HepG2 (cell line): Measurements from ENCODE around the gene TMEM174. TPM values are rescaled to one million over a fixed set of nuclear protein-coding genes. Genes with fewer than 3 reads are reported as not detected.

Experiments used
- CHD4 ChIP-seq: fragments of 200-600 bp; sonication (generic); IDR thresholded peaks from 2 replicates; pipeline ENCODE4 v1.7.0; 2017; ENCODE audit warnings: mild to moderate bottlenecking, low read length, borderline replicate concordance
- MAFG ChIP-seq: sonication (generic); formaldehyde crosslinking; IDR thresholded peaks from 2 replicates; pipeline ENCODE4 v1.5.1; 2020; ENCODE audit warnings: mild to moderate bottlenecking, missing genetic modification reagents
- STAT5B ChIP-seq: sonication (generic); formaldehyde crosslinking; IDR thresholded peaks from 2 replicates; pipeline ENCODE4 v1.4.0; 2020; ENCODE audit warnings: missing genetic modification reagents
- TRIM24 ChIP-seq: sonication (generic); formaldehyde crosslinking; IDR thresholded peaks from 2 replicates; pipeline ENCODE4 v1.8.0; 2022; ENCODE audit warnings: mild to moderate bottlenecking, missing genetic modification reagents
- ZNF430 ChIP-seq: sonication (generic); formaldehyde crosslinking; IDR thresholded peaks from 2 replicates; pipeline ENCODE4 v1.9.0; 2021; ENCODE audit warnings: mild to moderate bottlenecking, missing genetic modification reagents
- ZNF570 ChIP-seq: sonication (generic); formaldehyde crosslinking; IDR thresholded peaks from 2 replicates; pipeline ENCODE4 v1.4.0; 2020; ENCODE audit warnings: mild to moderate bottlenecking, missing genetic modification reagents, borderline replicate concordance
- ZNF589 ChIP-seq: sonication (generic); formaldehyde crosslinking; conservative IDR thresholded peaks from 2 replicates; pipeline ENCODE4 v1.8.0; 2022; ENCODE audit warnings: mild to moderate bottlenecking, moderate library complexity, missing genetic modification reagents
- ZNF615 ChIP-seq: sonication (generic); formaldehyde crosslinking; IDR thresholded peaks from 2 replicates; pipeline ENCODE4 v1.5.0; 2020; ENCODE audit warnings: mild to moderate bottlenecking, missing genetic modification reagents, borderline replicate concordance
- ZNF850 ChIP-seq: sonication (generic); formaldehyde crosslinking; conservative IDR thresholded peaks from 2 replicates; pipeline ENCODE4 v1.9.0; 2021; ENCODE audit warnings: mild to moderate bottlenecking, missing genetic modification reagents
- polyA plus RNA-seq, 8 experiments: library from polyadenylated mRNA; depleted of rRNA in 3 of 8; stranded (reverse) in 7 of 8; unstranded in 1 of 8; fragments of >200 nt; fragmentation: Illumina TruSeq in 4 of 8; extraction: Trizol in 4 of 8; gene quantifications; 2 replicates each; pipeline versions ENCODE4 v1.2.1 to v1.2.3, GENCODE V29; 2011 to 2016; ENCODE audit warnings: low read depth in 4 of 8, missing spikeins in 1 of 8, mixed read lengths in 1 of 8; ENCODE audit not compliant: insufficient read depth in 1 of 8
- total RNA-seq, 5 experiments: library from RNA; depleted of rRNA; stranded (reverse); fragments of >200 nt; fragmentation: Illumina TruSeq; extraction: Trizol; gene quantifications; 2 replicates each; pipeline ENCODE4 v1.2.3, GENCODE V29; 2016; ENCODE audit warnings: low read depth in 1 of 5
- TF ChIP-seq, protein P1 (sequence below): sonication (generic); formaldehyde crosslinking; IDR thresholded peaks from 2 replicates; pipeline ENCODE4 v1.8.1; 2022; ENCODE audit warnings: low read depth, mild to moderate bottlenecking, missing genetic modification reagents
- TF ChIP-seq, protein P2 (sequence below): sonication (generic); formaldehyde crosslinking; IDR thresholded peaks from 2 replicates; pipeline ENCODE4 v1.4.0; 2020; ENCODE audit warnings: missing genetic modification reagents
- TF ChIP-seq, protein P3 (sequence below): sonication (generic); formaldehyde crosslinking; IDR thresholded peaks from 2 replicates; pipeline ENCODE4 v1.4.0; 2020; ENCODE audit warnings: missing genetic modification reagents, mild to moderate bottlenecking, borderline replicate concordance
- TF ChIP-seq, protein P4 (sequence below): sonication (generic); formaldehyde crosslinking; IDR thresholded peaks from 2 replicates; pipeline ENCODE4 v1.5.0; 2020; ENCODE audit warnings: missing genetic modification reagents
- TF ChIP-seq, protein P5 (sequence below): sonication (generic); formaldehyde crosslinking; IDR thresholded peaks from 2 replicates; pipeline ENCODE4 v1.5.0; 2020; ENCODE audit warnings: mild to moderate bottlenecking, missing genetic modification reagents
- TF ChIP-seq, protein P6 (sequence below): sonication (generic); formaldehyde crosslinking; IDR thresholded peaks from 2 replicates; pipeline ENCODE4 v1.8.1; 2023; ENCODE audit warnings: mild to moderate bottlenecking, missing genetic modification reagents, borderline replicate concordance

TMEM174 gene
- total and polyA plus RNA-seq, 2 of the 13 experiments (the other 11 are each of a cell fraction or from before 2014, with no cell fraction given): not detected

DNA sequence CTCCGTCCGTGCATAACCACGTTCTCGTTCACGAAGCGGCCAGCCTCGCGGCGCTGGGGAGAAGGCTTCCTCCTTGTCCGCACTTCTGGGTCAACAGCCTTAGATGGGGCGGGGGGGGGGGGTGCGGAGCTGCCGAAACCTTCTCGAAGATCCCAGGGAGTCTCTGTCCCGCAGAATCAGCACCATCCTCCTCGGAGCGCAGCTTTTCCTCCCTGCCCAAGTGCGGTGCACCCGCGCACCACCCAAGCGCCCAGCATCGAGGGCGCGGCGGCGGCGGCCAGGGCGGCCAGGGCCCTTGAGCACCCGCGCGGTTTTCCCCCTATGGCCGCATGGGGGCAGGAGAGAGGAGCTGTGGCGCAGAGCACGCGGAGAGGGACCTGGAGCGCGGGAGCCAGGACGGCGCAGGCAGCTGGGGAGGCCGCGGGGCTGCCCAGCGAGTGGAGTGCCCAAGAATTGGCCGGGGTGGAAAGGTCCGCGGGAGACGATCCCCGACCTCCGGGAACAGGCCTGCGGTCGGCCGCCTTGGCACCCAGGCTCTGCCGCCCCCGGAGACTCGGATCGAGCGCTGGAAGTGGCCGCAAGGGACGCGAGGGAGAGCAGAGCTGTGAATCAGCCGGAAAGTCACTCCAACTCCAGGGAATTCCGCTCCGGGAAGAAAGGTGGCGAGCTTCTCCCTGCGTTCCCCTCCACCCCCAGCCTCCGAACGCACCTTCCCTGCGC is 43.1 kb downstream of the TMEM174 start (continued):
- TF ChIP-seq, protein P1, sequence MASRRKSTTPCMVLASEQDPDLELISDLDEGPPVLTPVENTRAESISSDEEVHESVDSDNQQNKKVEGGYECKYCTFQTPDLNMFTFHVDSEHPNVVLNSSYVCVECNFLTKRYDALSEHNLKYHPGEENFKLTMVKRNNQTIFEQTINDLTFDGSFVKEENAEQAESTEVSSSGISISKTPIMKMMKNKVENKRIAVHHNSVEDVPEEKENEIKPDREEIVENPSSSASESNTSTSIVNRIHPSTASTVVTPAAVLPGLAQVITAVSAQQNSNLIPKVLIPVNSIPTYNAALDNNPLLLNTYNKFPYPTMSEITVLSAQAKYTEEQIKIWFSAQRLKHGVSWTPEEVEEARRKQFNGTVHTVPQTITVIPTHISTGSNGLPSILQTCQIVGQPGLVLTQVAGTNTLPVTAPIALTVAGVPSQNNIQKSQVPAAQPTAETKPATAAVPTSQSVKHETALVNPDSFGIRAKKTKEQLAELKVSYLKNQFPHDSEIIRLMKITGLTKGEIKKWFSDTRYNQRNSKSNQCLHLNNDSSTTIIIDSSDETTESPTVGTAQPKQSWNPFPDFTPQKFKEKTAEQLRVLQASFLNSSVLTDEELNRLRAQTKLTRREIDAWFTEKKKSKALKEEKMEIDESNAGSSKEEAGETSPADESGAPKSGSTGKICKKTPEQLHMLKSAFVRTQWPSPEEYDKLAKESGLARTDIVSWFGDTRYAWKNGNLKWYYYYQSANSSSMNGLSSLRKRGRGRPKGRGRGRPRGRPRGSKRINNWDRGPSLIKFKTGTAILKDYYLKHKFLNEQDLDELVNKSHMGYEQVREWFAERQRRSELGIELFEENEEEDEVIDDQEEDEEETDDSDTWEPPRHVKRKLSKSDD (CRISPR knock-in tag): no peak
- TF ChIP-seq ZNF615 (CRISPR knock-in tag) (no peak), TRIM24 (CRISPR knock-in tag) (no peak), ZNF850 (CRISPR knock-in tag) (no peak), ZNF570 (CRISPR knock-in tag) (no peak), CHD4 (no peak), ZNF430 (peak; percentile 94; the same call in 1 of the 2 replicates), STAT5B (CRISPR knock-in tag) (0 out of 2 replicates have a peak, but pooled peaks have one; percentile 68), MAFG (CRISPR knock-in tag) (peak; percentile 63; the same call in 1 of the 2 replicates), ZNF589 (0 out of 2 replicates have a peak, but pooled peaks have one; percentile 43)
- TF ChIP-seq, protein P2, sequence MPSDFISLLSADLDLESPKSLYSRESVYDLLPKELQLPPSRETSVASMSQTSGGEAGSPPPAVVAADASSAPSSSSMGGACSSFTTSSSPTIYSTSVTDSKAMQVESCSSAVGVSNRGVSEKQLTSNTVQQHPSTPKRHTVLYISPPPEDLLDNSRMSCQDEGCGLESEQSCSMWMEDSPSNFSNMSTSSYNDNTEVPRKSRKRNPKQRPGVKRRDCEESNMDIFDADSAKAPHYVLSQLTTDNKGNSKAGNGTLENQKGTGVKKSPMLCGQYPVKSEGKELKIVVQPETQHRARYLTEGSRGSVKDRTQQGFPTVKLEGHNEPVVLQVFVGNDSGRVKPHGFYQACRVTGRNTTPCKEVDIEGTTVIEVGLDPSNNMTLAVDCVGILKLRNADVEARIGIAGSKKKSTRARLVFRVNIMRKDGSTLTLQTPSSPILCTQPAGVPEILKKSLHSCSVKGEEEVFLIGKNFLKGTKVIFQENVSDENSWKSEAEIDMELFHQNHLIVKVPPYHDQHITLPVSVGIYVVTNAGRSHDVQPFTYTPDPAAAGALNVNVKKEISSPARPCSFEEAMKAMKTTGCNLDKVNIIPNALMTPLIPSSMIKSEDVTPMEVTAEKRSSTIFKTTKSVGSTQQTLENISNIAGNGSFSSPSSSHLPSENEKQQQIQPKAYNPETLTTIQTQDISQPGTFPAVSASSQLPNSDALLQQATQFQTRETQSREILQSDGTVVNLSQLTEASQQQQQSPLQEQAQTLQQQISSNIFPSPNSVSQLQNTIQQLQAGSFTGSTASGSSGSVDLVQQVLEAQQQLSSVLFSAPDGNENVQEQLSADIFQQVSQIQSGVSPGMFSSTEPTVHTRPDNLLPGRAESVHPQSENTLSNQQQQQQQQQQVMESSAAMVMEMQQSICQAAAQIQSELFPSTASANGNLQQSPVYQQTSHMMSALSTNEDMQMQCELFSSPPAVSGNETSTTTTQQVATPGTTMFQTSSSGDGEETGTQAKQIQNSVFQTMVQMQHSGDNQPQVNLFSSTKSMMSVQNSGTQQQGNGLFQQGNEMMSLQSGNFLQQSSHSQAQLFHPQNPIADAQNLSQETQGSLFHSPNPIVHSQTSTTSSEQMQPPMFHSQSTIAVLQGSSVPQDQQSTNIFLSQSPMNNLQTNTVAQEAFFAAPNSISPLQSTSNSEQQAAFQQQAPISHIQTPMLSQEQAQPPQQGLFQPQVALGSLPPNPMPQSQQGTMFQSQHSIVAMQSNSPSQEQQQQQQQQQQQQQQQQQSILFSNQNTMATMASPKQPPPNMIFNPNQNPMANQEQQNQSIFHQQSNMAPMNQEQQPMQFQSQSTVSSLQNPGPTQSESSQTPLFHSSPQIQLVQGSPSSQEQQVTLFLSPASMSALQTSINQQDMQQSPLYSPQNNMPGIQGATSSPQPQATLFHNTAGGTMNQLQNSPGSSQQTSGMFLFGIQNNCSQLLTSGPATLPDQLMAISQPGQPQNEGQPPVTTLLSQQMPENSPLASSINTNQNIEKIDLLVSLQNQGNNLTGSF (CRISPR knock-in tag): 0 out of 2 replicates have a peak, but pooled peaks have one; percentile 31
- TF ChIP-seq, protein P3, sequence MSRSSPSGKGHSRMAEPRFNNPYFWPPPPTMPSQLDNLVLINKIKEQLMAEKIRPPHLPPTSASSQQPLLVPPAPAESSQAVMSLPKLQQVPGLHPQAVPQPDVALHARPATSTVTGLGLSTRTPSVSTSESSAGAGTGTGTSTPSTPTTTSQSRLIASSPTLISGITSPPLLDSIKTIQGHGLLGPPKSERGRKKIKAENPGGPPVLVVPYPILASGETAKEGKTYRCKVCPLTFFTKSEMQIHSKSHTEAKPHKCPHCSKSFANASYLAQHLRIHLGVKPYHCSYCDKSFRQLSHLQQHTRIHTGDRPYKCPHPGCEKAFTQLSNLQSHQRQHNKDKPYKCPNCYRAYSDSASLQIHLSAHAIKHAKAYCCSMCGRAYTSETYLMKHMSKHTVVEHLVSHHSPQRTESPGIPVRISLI (CRISPR knock-in tag): peak; percentile 32; the same call in 1 of the 2 replicates
- TF ChIP-seq, protein P4, sequence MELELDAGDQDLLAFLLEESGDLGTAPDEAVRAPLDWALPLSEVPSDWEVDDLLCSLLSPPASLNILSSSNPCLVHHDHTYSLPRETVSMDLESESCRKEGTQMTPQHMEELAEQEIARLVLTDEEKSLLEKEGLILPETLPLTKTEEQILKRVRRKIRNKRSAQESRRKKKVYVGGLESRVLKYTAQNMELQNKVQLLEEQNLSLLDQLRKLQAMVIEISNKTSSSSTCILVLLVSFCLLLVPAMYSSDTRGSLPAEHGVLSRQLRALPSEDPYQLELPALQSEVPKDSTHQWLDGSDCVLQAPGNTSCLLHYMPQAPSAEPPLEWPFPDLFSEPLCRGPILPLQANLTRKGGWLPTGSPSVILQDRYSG: no peak
- TF ChIP-seq, protein P5, sequence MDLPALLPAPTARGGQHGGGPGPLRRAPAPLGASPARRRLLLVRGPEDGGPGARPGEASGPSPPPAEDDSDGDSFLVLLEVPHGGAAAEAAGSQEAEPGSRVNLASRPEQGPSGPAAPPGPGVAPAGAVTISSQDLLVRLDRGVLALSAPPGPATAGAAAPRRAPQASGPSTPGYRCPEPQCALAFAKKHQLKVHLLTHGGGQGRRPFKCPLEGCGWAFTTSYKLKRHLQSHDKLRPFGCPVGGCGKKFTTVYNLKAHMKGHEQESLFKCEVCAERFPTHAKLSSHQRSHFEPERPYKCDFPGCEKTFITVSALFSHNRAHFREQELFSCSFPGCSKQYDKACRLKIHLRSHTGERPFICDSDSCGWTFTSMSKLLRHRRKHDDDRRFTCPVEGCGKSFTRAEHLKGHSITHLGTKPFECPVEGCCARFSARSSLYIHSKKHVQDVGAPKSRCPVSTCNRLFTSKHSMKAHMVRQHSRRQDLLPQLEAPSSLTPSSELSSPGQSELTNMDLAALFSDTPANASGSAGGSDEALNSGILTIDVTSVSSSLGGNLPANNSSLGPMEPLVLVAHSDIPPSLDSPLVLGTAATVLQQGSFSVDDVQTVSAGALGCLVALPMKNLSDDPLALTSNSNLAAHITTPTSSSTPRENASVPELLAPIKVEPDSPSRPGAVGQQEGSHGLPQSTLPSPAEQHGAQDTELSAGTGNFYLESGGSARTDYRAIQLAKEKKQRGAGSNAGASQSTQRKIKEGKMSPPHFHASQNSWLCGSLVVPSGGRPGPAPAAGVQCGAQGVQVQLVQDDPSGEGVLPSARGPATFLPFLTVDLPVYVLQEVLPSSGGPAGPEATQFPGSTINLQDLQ (CRISPR knock-in tag): no peak
- TF ChIP-seq, protein P6, sequence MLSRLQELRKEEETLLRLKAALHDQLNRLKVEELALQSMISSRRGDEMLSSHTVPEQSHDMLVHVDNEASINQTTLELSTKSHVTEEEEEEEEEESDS: no peak
